ENCODE results near the gene DRAXIN. TPM values are rescaled to one million over a fixed set of nuclear protein-coding genes. Genes with fewer than 3 reads are reported as not detected.

Gene DRAXIN
- total RNA-seq, 4 donors from 2014 or later, result 0.08 to 0.16 (median 0.12) TPM; not detected in 1

DNA sequence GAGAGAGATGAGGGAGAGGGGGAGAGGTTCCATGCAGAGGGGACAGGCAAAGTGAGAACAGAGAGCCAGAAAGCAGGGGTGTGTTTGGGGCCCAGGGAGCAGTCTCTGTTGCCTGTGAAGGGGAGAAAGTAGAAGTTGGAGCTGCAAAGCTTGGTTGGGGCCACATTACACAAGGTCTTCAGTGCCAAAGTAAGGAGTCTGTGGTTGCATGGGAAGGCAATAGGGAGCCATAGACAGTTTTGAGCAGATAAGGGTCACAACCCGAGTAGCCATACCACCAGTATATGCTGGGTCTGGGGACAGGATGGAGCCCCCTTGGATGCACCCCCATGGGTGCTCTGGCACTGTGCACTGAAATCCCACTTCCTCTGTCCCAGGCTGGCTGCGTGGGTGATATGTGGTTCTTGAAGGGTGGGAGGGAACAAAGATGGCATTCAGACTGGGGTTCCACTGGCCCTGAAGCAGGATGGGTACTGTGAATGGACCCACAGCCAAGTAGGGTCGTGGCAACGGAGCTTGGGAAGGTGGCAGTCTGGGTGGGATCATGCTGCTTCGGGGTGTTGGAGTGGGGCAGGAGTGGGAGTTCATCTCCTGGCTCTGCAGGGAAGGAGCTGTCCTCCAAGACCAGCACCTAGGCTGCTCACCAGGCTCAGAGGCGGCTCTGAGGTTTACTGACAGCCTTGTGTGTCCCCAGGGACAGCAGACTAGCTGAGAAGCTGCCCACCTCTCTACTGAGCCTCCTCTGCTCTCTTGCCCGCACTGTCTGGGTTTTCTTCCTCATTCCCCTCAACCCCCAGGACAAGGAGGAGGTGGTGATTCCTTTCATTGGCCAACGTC, 12.1 kb downstream of the DRAXIN start:
- no peak overlapping the region for H3K27ac ChIP-seq

DNA sequence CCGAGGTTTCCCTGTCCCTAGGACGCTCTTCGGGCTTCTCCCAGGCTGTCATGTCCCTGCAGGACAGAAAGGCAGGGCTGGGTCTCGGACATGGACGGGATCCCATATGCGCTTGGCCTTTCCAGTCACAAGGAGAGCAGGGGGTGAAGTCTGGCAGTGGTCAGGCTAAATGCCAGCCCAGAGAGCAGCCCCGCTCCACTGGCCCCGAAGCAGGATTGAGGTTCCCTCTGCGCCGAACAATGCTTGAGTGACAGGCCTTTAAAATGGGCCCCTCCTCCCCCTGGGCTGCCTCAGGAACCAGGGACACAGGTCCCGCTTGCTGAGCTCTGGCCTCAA, 12.7 kb downstream of the DRAXIN start:
- TF ChIP-seq EP300 (IDR thresholded peaks at IDR 0.05) (no peak), POLR2A (IDR thresholded peaks at IDR 0.05) (no peak), POLR2AphosphoS5 (IDR thresholded peaks at IDR 0.05) (no peak)
- TF ChIP-seq, protein P1, sequence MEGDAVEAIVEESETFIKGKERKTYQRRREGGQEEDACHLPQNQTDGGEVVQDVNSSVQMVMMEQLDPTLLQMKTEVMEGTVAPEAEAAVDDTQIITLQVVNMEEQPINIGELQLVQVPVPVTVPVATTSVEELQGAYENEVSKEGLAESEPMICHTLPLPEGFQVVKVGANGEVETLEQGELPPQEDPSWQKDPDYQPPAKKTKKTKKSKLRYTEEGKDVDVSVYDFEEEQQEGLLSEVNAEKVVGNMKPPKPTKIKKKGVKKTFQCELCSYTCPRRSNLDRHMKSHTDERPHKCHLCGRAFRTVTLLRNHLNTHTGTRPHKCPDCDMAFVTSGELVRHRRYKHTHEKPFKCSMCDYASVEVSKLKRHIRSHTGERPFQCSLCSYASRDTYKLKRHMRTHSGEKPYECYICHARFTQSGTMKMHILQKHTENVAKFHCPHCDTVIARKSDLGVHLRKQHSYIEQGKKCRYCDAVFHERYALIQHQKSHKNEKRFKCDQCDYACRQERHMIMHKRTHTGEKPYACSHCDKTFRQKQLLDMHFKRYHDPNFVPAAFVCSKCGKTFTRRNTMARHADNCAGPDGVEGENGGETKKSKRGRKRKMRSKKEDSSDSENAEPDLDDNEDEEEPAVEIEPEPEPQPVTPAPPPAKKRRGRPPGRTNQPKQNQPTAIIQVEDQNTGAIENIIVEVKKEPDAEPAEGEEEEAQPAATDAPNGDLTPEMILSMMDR (IDR thresholded peaks at IDR 0.05), result no peak
- no peak for ATAC-seq
- H3K27me3 ChIP-seq, result peaks cover 82% of the 10 kb centered on the region
- no peaks in the 10 kb centered on the region for H3K9me3 ChIP-seq
- H3K36me3 ChIP-seq, result no peaks in the 10 kb centered on the region
- 40% methylated on average over 1 of the region's 11 CpGs; no CpG with 5 or more reads in 1 of the 2 donors for WGBS, 2 donors (ENCODE audit: low coverage in 1 of 2)
- peaks cover 0 to 12% (median 3%) of the 10 kb centered on the region in 3 donors for H3K4me1 ChIP-seq
- H3K4me3 ChIP-seq, result no peak overlapping the region
- no peak overlapping the region for H3K27ac ChIP-seq

More for the DNA sequence above, 12.1 kb downstream of the DRAXIN start:
- Histone ChIP-seq H3K9me3 (no peaks in the 10 kb centered on the region), H3K36me3 (no peaks in the 10 kb centered on the region), H3K4me3 (no peak overlapping the region), H3K27me3 (peaks cover 81% of the 10 kb centered on the region), H3K4me1 (peaks cover 0 to 12% (median 3%) of the 10 kb centered on the region in 3 donors)
- TF ChIP-seq, protein P1 (IDR thresholded peaks at IDR 0.05), result no peak
- TF ChIP-seq EP300 (IDR thresholded peaks at IDR 0.05) (no peak), POLR2AphosphoS5 (IDR thresholded peaks at IDR 0.05) (no peak), POLR2A (IDR thresholded peaks at IDR 0.05) (no peak)
- WGBS, 2 donors (ENCODE audit: low coverage in 1 of 2), result 59 to 64% methylated on average over 6 of the region's 8 CpGs
- no peak for ATAC-seq

DNA sequence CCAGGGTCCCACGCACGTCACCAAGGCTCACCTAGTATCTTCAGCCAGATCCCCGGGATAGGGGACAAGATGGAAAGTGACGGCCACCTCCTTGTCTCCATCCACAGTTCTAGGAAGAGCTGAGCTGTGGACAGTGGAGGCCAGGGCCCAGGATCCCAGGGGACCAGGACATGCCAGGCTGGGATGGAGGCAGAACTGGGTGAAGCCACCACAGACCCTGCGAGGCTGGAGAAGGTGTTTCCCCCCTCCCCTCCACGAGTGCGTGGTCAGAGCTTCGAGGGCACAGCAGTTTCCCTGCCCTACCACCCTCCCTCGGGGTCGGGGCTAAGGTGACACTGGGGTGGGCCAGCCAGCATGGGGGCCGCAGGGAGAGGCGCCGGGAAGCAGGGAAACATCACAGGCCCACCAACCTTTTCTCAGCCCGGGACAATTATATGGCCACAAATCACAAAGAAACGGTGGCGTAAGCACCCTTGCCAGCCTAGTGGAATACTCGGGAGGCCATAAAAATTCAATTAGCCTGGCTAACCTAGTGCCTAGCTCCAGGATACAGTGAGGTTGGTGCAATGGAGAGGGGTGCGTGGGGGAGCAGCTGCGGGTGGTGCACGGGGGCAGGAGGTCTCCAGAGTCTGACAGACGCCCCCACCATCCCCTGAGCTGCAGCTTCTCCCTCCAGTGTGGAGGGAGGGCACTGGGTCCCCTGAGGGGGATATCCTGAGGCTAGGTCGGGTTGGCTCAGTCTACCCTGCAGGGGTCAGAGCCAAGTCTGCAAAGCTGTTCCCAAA, 13.4 kb downstream of the DRAXIN start:
- TF ChIP-seq POLR2A (IDR thresholded peaks at IDR 0.05) (no peak), POLR2AphosphoS5 (IDR thresholded peaks at IDR 0.05) (no peak), EP300 (IDR thresholded peaks at IDR 0.05) (no peak)
- TF ChIP-seq, protein P1 (IDR thresholded peaks at IDR 0.05), result no peak
- Histone ChIP-seq H3K27ac (no peak overlapping the region), H3K4me1 (peaks cover 0 to 12% (median 3%) of the 10 kb centered on the region in 3 donors), H3K36me3 (no peaks in the 10 kb centered on the region), H3K27me3 (peaks cover 79% of the 10 kb centered on the region), H3K9me3 (no peaks in the 10 kb centered on the region), H3K4me3 (no peak overlapping the region)
- no peak for ATAC-seq
- 40 to 57% methylated on average over 1 to 10 of the region's 22 CpGs for WGBS, 2 donors (ENCODE audit: low coverage in 1 of 2)

DNA sequence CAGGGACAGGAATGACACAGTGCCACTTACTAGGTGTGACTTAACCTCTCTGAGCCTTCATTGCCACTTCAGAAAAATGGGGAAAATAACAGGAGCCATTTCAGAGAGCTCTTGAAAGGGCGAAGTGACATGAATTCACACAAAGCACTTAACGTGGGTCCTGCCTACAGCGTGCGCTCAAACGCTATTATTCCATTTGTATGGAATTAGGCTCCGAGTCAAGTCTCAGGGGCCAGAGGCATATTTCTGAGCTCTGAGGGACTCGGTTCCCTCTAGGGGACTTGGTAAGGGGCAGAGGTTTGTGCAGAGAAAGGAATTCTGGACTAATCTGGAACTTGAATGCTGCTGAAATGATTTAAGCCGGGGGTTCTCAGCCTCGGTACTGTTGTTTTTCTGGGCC, 14.1 kb downstream of the DRAXIN start:
- H3K36me3 ChIP-seq, result no peaks in the 10 kb centered on the region
- no peak for TF ChIP-seq POLR2AphosphoS5 (IDR thresholded peaks at IDR 0.05)
- no peak for TF ChIP-seq EP300 (IDR thresholded peaks at IDR 0.05)
- TF ChIP-seq POLR2A (IDR thresholded peaks at IDR 0.05), result no peak
- TF ChIP-seq, protein P1 (IDR thresholded peaks at IDR 0.05), result no peak
- no peak for ATAC-seq
- H3K4me3 ChIP-seq, result no peak overlapping the region
- H3K9me3 ChIP-seq, result no peaks in the 10 kb centered on the region
- 74 to 82% methylated on average over 5 to 6 of the region's 9 CpGs for WGBS, 2 donors (ENCODE audit: low coverage in 1 of 2)
- H3K4me1 ChIP-seq, result peaks cover 0 to 12% (median 3%) of the 10 kb centered on the region in 3 donors
- no peak overlapping the region for H3K27ac ChIP-seq
- peaks cover 72% of the 10 kb centered on the region for H3K27me3 ChIP-seq
